Measurements from ENCODE around the gene DNAJB11.

The DNAJB11 gene

DNA sequence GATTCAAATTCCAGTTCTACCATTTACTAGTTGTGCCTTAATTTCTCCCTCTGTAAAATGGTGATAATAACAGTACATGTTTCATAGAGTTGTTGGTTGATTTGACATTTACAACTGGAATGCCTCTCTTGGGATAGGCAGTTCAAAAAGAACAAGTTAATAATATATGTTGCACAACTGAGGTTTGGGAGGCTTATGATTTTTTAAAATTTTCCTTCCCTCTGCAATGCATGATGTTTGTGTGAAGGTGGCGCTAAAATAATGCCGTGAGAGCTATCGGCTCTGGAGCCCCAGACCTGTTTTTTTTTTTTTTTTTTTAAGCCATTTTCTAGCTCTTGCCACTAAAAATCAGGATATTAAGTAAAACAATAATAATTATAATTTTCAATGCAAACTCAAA lies 18.6 kb downstream of the DNAJB11 start:
- DNase-seq, result no peak
- Histone ChIP-seq H3K27ac (no peak overlapping the region), H3K36me3 (replicated peaks) (peaks cover 19% of the 10 kb centered on the region), H3K27me3 (replicated peaks) (no peaks in the 10 kb centered on the region), H3K4me3 (ENCODE audit: low read depth, low read length) (no peak overlapping the region)
- TF ChIP-seq, protein P1, sequence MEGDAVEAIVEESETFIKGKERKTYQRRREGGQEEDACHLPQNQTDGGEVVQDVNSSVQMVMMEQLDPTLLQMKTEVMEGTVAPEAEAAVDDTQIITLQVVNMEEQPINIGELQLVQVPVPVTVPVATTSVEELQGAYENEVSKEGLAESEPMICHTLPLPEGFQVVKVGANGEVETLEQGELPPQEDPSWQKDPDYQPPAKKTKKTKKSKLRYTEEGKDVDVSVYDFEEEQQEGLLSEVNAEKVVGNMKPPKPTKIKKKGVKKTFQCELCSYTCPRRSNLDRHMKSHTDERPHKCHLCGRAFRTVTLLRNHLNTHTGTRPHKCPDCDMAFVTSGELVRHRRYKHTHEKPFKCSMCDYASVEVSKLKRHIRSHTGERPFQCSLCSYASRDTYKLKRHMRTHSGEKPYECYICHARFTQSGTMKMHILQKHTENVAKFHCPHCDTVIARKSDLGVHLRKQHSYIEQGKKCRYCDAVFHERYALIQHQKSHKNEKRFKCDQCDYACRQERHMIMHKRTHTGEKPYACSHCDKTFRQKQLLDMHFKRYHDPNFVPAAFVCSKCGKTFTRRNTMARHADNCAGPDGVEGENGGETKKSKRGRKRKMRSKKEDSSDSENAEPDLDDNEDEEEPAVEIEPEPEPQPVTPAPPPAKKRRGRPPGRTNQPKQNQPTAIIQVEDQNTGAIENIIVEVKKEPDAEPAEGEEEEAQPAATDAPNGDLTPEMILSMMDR (IDR thresholded peaks at IDR 0.05; ENCODE audit: low read depth, low read length, missing control alignments), result peak; percentile 55
- in situ Hi-C loops (cut with HindIII; ENCODE audit: low pct_ligation_motif_present, low sequenced_read_pairs), result no loop called here

- no peak for DNase-seq
- no peak overlapping the region for H3K27ac ChIP-seq
- in situ Hi-C loops (cut with HindIII; ENCODE audit: low pct_ligation_motif_present, low sequenced_read_pairs), result no loop called here
Measured at GRCh38 chr3:186589856-186590579, 19.5 kb downstream of the DNAJB11 start.

DNA sequence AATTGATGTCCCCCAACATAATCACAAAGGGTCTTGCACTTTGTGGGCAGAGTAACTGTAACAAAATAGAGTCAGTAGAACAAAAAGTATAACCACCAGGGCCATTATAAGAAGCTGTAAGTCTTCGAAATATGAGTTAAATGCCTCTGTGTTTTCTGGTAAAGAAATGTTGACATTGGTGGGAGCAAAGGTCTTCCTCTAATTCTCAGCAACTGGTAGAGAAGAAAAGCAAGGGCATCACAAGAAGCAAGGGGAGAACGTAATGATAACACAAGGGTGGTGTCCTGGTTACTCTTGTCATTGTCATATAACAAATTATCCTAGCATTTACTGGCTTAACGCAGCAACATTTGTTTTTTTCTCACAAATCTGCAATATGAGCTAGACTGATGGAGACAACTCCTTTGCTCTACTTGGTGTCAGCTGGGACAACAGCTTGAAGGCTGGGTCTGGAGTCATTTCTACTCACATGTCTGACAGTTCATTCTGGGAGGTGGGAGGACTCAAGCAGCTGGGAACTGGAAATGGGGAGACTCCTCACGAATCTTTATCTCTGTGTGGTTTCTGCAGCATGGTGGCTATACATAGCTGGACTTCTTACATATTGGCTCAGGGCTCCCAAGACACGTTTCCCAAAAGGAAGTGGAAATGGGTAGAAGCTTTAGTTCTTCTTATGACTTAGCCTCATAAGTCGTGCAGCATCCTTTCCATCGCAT lies 20.2 kb downstream of the DNAJB11 start:
- no peak for DNase-seq
- Histone ChIP-seq H3K27me3 (replicated peaks) (no peaks in the 10 kb centered on the region), H3K27ac (no peak overlapping the region), H3K36me3 (replicated peaks) (peaks cover 5% of the 10 kb centered on the region), H3K4me3 (ENCODE audit: low read depth, low read length) (no peak overlapping the region)
- TF ChIP-seq, protein P1 (IDR thresholded peaks at IDR 0.05; ENCODE audit: low read depth, low read length, missing control alignments), result no peak
- in situ Hi-C loops (cut with HindIII; ENCODE audit: low pct_ligation_motif_present, low sequenced_read_pairs), result no loop called here

More at GRCh38 chr3:186589856-186590579, 19.5 kb downstream of the DNAJB11 start:
- Histone ChIP-seq H3K27me3 (replicated peaks) (no peaks in the 10 kb centered on the region), H3K4me3 (ENCODE audit: low read depth, low read length) (no peak overlapping the region), H3K36me3 (replicated peaks) (peaks cover 11% of the 10 kb centered on the region)
- TF ChIP-seq, protein P1 (IDR thresholded peaks at IDR 0.05; ENCODE audit: low read depth, low read length, missing control alignments), result no peak

GRCh38 chr3:186592682-186593081 lies 22.2 kb downstream of the DNAJB11 start:
- TF ChIP-seq, protein P1 (IDR thresholded peaks at IDR 0.05; ENCODE audit: low read depth, low read length, missing control alignments), result no peak
- in situ Hi-C loops (cut with HindIII; ENCODE audit: low pct_ligation_motif_present, low sequenced_read_pairs), result no loop called here
- Histone ChIP-seq H3K4me3 (ENCODE audit: low read depth, low read length) (no peak overlapping the region), H3K27ac (no peak overlapping the region), H3K27me3 (replicated peaks) (no peaks in the 10 kb centered on the region), H3K36me3 (replicated peaks) (no peaks in the 10 kb centered on the region)
- no peak for DNase-seq

DNA sequence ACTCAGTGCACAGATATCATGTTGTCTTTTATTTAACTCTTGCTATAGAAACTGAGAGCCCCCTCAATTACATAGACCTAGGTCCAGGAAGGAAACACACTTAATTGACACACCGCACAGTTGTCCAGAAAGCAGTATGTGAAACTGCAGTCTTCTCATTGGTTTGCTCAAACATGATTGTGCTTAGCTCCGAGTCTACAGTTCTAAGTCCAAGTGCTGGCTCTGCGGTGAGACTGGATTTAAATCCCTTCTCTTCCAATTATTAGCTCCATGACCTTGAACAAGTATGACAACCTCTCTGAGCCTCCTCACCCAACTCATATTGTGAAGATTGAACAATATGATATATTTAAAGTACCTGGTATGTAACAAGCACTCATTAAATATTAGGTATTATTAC lies 23.3 kb downstream of the DNAJB11 start:
- Histone ChIP-seq H3K36me3 (replicated peaks) (no peaks in the 10 kb centered on the region), H3K27me3 (replicated peaks) (no peaks in the 10 kb centered on the region), H3K27ac (no peak overlapping the region), H3K4me3 (ENCODE audit: low read depth, low read length) (no peak overlapping the region)
- TF ChIP-seq, protein P1 (IDR thresholded peaks at IDR 0.05; ENCODE audit: low read depth, low read length, missing control alignments), result no peak
- in situ Hi-C loops (cut with HindIII; ENCODE audit: low pct_ligation_motif_present, low sequenced_read_pairs), result no loop called here
- no peak for DNase-seq
